DND-41 (cell line): ENCODE measurements around the gene ADCY9.

ENCODE experiments used
- ATAC-seq: fragments of 200-7000 bp; cut with Tn5 transposase; 3 replicates; pipeline ENCODE4 v1.9.1; 2021; ENCODE audit warnings: low read depth; ENCODE audit not compliant: insufficient read depth
- DNase-seq: peaks from one replicate; pipeline ENCODE4 v3.0.0-alpha.2; 2020
- H2AFZ ChIP-seq: 2 replicates; pipeline ENCODE4 v1.6.0; 2012; ENCODE audit warnings: low read depth, low read length
- H3K27ac ChIP-seq: 2 replicates; pipeline ENCODE4 v1.5.1; 2012; ENCODE audit warnings: low read length, inconsistent platforms
- H3K27me3 ChIP-seq: fragments of 200-600 bp; sonication (generic); 2 replicates; pipeline ENCODE4 v1.6.0; 2012; ENCODE audit warnings: low read length, mild to moderate bottlenecking, inconsistent platforms; ENCODE audit not compliant: insufficient read depth, poor library complexity
- H3K36me3 ChIP-seq: 2 replicates; pipeline ENCODE4 v1.5.1; 2012; ENCODE audit warnings: low read length, inconsistent platforms; ENCODE audit not compliant: insufficient read depth
- H3K4me1 ChIP-seq: 2 replicates; pipeline ENCODE4 v1.5.1; 2012; ENCODE audit warnings: mild to moderate bottlenecking, low read length; ENCODE audit not compliant: insufficient read depth
- H3K4me2 ChIP-seq: 2 replicates; pipeline ENCODE4 v1.6.0; 2012; ENCODE audit warnings: mild to moderate bottlenecking, moderate library complexity, low read length, inconsistent platforms; ENCODE audit not compliant: insufficient read depth
- H3K4me3 ChIP-seq, 2 experiments: fragments of 200-600 bp in 1 of 2; shearing (Covaris generic) in 1 of 2; 2 replicates each; pipeline ENCODE4 v1.5.1; 2012 to 2016; ENCODE audit warnings: inconsistent platforms in 2 of 2, low read length in 2 of 2, mild to moderate bottlenecking in 2 of 2, low read depth in 1 of 2, moderate library complexity in 1 of 2
- H3K79me2 ChIP-seq: 2 replicates; pipeline ENCODE4 v1.6.0; 2012; ENCODE audit warnings: low read length, inconsistent platforms; ENCODE audit not compliant: insufficient read depth
- H3K9ac ChIP-seq: 2 replicates; pipeline ENCODE4 v1.6.0; 2012; ENCODE audit warnings: low read depth, mild to moderate bottlenecking, inconsistent platforms, low read length, moderate library complexity
- H3K9me3 ChIP-seq: 2 replicates; pipeline ENCODE4 v1.5.1; 2012; ENCODE audit warnings: low read length, moderate library complexity, mild to moderate bottlenecking, inconsistent platforms; ENCODE audit not compliant: insufficient read depth, severe bottlenecking
- H4K20me1 ChIP-seq: 2 replicates; pipeline ENCODE4 v1.6.0; 2012; ENCODE audit warnings: low read length; ENCODE audit not compliant: insufficient read depth
- EZH2 ChIP-seq: IDR thresholded peaks from 3 replicates; pipeline ENCODE4 v1.6.1; 2012; ENCODE audit warnings: borderline replicate concordance, low read depth, mild to moderate bottlenecking, moderate library complexity, low read length, inconsistent platforms; ENCODE audit not compliant: severe bottlenecking
- TF ChIP-seq, protein P1 (sequence below): IDR thresholded peaks from 2 replicates; pipeline ENCODE4 v1.5.1; 2012; ENCODE audit warnings: borderline replicate concordance, low read length, moderate library complexity, mild to moderate bottlenecking; ENCODE audit not compliant: poor library complexity, severe bottlenecking; ENCODE audit errors: extremely low read depth

ADCY9 gene

DNA sequence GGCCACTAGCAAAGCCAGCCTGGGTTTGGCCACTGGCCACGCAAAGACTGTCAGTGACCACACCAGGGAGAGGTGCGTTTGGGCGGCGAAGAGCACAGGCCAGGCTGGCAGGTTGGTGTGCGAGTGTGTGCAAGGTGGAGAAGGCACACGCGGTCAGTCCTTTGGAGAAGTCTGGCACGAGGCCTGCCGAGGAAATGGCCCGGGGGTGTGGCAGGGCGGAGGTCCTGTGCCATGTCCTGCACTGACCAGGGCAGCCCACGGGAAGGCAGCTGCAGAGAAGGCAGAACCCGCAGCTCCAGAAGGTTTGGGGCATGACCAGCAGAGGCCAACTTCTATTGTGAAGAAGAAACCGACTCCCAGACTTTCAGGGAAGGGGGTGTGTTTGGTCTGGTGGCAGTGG is 90.8 kb downstream of the ADCY9 start:
- no peak for DNase-seq
- ATAC-seq: no peak
- H3K4me2 ChIP-seq: no peak overlapping the region

DNA sequence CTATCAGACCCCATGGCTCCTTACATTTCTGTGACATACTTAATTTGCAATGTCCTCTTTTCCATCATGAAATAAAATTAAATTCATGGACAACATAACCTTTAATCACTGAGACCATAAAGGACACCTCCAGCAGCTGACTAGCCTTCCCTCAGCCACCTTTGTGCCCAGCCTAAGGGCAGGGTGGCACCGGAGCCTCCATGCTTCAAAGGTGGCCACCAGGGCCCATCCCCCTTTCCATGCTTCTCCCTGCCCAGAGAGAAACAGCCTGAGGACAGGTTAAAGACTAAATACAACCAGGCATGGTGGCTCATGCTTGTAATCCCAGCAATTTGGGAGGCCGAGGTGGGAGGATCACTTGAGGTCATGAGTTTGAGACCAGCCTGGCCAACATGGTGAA is 94.3 kb downstream of the ADCY9 start:
- Histone ChIP-seq H3K9ac (no peak overlapping the region), H3K27ac (no peak overlapping the region), H3K4me2 (no peak overlapping the region), H3K9me3 (no peaks in the 10 kb centered on the region), H4K20me1 (no peaks in the 10 kb centered on the region), H3K27me3 (peaks cover 6% of the 10 kb centered on the region), H3K79me2 (no peaks in the 10 kb centered on the region), H3K36me3 (no peaks in the 10 kb centered on the region), H3K4me1 (peaks cover 7% of the 10 kb centered on the region; the same call in 1 of the 2 replicates), H2AFZ (no peak overlapping the region), H3K4me3 (no peak overlapping the region)
- TF ChIP-seq EZH2: no peak
- TF ChIP-seq, protein P1, sequence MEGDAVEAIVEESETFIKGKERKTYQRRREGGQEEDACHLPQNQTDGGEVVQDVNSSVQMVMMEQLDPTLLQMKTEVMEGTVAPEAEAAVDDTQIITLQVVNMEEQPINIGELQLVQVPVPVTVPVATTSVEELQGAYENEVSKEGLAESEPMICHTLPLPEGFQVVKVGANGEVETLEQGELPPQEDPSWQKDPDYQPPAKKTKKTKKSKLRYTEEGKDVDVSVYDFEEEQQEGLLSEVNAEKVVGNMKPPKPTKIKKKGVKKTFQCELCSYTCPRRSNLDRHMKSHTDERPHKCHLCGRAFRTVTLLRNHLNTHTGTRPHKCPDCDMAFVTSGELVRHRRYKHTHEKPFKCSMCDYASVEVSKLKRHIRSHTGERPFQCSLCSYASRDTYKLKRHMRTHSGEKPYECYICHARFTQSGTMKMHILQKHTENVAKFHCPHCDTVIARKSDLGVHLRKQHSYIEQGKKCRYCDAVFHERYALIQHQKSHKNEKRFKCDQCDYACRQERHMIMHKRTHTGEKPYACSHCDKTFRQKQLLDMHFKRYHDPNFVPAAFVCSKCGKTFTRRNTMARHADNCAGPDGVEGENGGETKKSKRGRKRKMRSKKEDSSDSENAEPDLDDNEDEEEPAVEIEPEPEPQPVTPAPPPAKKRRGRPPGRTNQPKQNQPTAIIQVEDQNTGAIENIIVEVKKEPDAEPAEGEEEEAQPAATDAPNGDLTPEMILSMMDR: no peak
- DNase-seq (no peak), ATAC-seq (no peak)

More for the DNA sequence above, 90.8 kb downstream of the ADCY9 start:
- peaks cover 6% of the 10 kb centered on the region for H3K27me3 ChIP-seq
- TF ChIP-seq EZH2: no peak
- TF ChIP-seq, protein P1: no peak
- H4K20me1 ChIP-seq: no peaks in the 10 kb centered on the region
- no peak overlapping the region for H2AFZ ChIP-seq
- no peaks in the 10 kb centered on the region for H3K79me2 ChIP-seq
- H3K4me1 ChIP-seq: no peaks in the 10 kb centered on the region
- H3K4me3 ChIP-seq: no peak overlapping the region
- H3K27ac ChIP-seq: no peak overlapping the region
- no peaks in the 10 kb centered on the region for H3K9me3 ChIP-seq
- H3K9ac ChIP-seq: no peak overlapping the region
- no peaks in the 10 kb centered on the region for H3K36me3 ChIP-seq

DNA sequence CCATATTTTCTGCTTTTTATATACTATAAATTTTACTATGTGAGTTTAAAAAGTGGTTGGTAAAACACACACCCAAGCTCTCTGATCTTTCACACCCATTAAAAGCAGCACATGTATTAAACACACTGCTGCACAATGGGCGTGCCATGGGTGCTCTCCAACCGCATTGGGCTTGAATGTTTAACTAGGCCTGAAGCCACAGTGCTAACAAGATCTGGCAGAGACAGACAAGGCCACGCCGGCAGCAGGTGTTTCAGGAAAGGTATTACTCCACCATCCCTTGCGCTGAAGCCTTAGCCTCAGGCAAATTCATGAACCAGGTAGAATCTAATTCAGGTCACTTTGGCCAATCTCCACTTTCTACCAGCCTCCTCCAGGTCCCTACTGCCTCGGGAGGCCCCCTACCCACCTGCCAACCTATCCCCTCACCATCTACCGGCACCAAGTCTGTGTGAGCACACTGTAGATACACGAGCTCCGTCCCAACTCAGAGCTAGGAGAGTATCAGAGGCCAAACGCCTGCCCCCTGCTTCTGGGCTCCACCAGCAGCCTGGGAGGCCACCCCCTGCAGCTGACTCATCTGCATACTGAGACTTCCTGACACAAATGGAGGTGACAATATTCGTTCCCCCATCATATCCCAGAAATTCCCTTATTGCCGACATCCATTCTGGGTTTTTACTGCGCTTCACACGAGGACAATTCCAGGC is 95.0 kb downstream of the ADCY9 start:
- no peak for DNase-seq
- no peak overlapping the region for H2AFZ ChIP-seq
- no peak overlapping the region for H3K27ac ChIP-seq
- H3K4me2 ChIP-seq: no peak overlapping the region
- H3K4me3 ChIP-seq: no peak overlapping the region
- no peaks in the 10 kb centered on the region for H3K9me3 ChIP-seq
- H3K36me3 ChIP-seq: no peaks in the 10 kb centered on the region
- ATAC-seq: no peak
- no peaks in the 10 kb centered on the region for H3K79me2 ChIP-seq
- H3K27me3 ChIP-seq: peaks cover 6% of the 10 kb centered on the region
- TF ChIP-seq, protein P1: no peak
- no peak overlapping the region for H3K9ac ChIP-seq
- peaks cover 7% of the 10 kb centered on the region; the same call in 1 of the 2 replicates for H3K4me1 ChIP-seq
- H4K20me1 ChIP-seq: no peaks in the 10 kb centered on the region
